ENCODE measurements around the gene ZNF564.

- TF ChIP-seq CTCF (IDR thresholded peaks at IDR 0.05; ENCODE audit: low read length) (no peak), EZH2 (IDR thresholded peaks at IDR 0.05; ENCODE audit: borderline replicate concordance, low read length) (no peak)
Measured at GRCh38 chr19:12482509-12482886, 68.8 kb downstream of the ZNF564 start.
